ENCODE data around the gene MSH5. TPM values are rescaled to one million over a fixed set of nuclear protein-coding genes. Genes with fewer than 3 reads are reported as not detected.

Gene MSH5
- total and polyA plus RNA-seq, 5 donors = 1.8 to 3.2 (median 3.0) TPM

DNA sequence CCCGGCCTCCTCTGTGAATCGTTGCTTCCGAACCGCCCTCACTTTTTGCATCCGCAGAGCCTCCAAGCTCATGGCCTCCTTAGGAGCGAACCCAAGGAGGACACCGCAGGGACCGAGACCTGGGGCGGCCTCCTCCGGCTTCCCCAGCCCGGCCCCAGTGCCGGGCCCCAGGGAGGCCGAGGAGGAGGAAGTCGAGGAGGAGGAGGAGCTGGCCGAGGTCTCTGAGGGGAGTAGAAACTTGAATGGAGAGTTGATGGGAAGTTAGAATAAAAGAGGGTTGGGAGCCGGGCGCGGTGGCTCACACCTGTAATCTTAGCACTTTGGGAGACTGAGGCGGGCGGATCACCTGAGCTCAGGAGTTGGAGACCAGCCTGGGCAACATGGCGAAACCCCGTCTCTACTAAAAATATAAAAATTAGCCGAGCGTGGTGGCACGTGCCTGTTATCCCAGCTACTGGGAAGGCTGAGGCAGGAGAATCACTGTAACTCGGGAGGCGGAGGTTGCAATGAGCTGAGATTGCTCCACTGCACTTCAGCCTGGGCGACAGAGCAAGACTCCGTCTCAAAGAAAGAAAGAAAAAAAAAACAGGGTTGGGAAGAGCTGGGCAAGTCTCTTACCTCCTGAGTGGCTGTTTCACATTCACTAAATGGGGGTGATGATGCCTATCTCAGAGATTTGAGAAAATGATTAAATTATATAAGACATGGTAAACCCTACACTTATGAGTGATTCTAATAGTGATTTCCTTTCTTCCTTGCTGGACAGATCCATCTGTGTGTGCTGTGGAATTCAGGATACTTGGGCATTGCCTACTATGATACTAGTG is 805 bp downstream of the MSH5 start:
- H3K4me3 ChIP-seq (ENCODE audit: low read length) = peak overlapping the region; percentile 66
- peaks cover 3% of the 10 kb centered on the region for H3K4me1 ChIP-seq (ENCODE audit: control insufficient read depth, insufficient read depth, low read length)
- DNase-seq (peak in 2 of 3 donors; percentile 62 to 72), ATAC-seq (peak in 1 of 2 donors; percentile 1)
- H3K27me3 ChIP-seq (ENCODE audit: control insufficient read depth, insufficient read depth) = no peaks in the 10 kb centered on the region
- 15% methylated on average over 29 of the region's 29 CpGs for WGBS
- H3K27ac ChIP-seq (ENCODE audit: low read length) = peak overlapping the region; percentile 46
- H3K9me3 ChIP-seq (ENCODE audit: control insufficient read depth, low read length) = no peaks in the 10 kb centered on the region
- intact Hi-C loops (cut with DNase I) = loop anchor here in 1 of 4 donors (5.0 kb wide), 1 partner anchor 52 kb away; no protein-coding TSS in a partner anchor

DNA sequence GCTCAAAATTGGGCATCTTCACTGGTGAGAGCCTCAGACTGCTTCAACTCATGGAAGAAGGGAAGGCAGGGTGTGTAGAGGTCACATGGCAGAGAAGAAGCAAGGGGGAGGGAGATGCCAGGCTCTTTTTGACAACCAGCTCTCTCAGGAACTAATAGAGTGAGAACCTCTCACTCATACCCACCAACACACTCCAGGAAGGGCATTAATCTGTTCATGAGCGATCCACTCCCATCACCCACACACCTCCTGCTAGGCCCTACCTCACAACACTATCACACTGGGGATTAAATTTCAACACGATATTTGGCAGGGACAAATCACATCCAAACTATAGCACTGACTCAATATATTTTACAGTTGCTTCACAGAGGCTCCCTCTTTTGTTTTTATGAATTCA is 2.0 kb downstream of the MSH5 start:
- intact Hi-C loops (cut with DNase I) = loop anchor here in 1 of 4 donors (5.0 kb wide), 1 partner anchor 50 kb away; no protein-coding TSS in a partner anchor

DNA sequence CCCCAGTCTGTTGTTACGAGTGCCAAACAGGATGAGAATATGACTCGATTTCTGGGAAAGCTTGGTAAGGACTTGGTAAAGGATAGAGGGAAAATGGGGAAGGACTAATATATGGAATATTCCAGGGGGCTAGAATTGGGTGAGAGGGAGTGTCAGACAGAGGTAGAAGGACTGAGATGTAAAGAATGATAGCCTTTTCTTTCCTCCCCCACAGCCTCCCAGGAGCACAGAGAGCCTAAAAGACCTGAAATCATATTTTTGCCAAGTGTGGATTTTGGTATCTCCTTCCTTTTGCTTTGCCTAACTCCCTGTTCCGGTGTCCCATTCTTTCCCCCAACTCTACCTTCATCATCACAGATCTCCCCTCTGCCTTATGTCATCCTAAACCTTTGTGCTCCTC is 3.1 kb downstream of the MSH5 start:
- Histone ChIP-seq H3K9me3 (ENCODE audit: control insufficient read depth, low read length) (no peaks in the 10 kb centered on the region), H3K27ac (ENCODE audit: low read length) (no peak overlapping the region), H3K4me3 (ENCODE audit: low read length) (no peak overlapping the region), H3K27me3 (ENCODE audit: control insufficient read depth, insufficient read depth) (no peaks in the 10 kb centered on the region), H3K4me1 (ENCODE audit: control insufficient read depth, insufficient read depth, low read length) (no peaks in the 10 kb centered on the region)
- intact Hi-C loops (cut with DNase I) = loop anchor here in 1 of 4 donors (5.0 kb wide), 1 partner anchor 49 kb away; no protein-coding TSS in a partner anchor
- DNase-seq (no peak), ATAC-seq (no peak)
- 84% methylated on average over 3 of the region's 3 CpGs for WGBS

More for the DNA sequence above, 2.0 kb downstream of the MSH5 start:
- H3K27me3 ChIP-seq (ENCODE audit: control insufficient read depth, insufficient read depth) = no peaks in the 10 kb centered on the region
- no peak overlapping the region for H3K27ac ChIP-seq (ENCODE audit: low read length)
- peaks cover 1% of the 10 kb centered on the region for H3K4me1 ChIP-seq (ENCODE audit: control insufficient read depth, insufficient read depth, low read length)
- ATAC-seq = no peak
- no peak overlapping the region for H3K4me3 ChIP-seq (ENCODE audit: low read length)
- WGBS = 82% methylated on average over 2 of the region's 2 CpGs
- DNase-seq = no peak
- no peaks in the 10 kb centered on the region for H3K9me3 ChIP-seq (ENCODE audit: control insufficient read depth, low read length)

DNA sequence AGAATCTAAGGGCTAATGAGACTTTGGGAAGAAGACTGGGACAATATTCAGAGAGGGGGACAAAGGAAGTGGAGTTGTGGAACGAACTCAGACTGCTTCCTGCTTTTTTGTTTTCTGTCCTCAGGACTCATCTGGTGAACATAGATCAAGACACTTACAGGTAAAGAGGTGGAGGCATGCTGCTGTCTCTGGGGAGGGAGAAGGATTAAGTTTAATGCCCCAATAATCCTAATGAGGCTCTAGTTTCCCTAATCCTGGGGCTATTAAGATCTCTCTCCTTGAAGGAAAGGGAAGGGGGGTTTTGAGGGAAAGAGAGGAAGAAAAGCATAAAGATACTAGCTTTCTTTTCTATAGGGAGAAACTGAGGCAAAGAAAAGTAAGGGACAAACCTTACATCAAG is 4.6 kb downstream of the MSH5 start:
- 61% methylated on average over 1 of the region's 1 CpG for WGBS
- H3K27ac ChIP-seq (ENCODE audit: low read length) = no peak overlapping the region
- intact Hi-C loops (cut with DNase I) = loop anchor here in 1 of 4 donors (5.0 kb wide), 1 partner anchor 48 kb away; no protein-coding TSS in a partner anchor
- H3K27me3 ChIP-seq (ENCODE audit: control insufficient read depth, insufficient read depth) = no peaks in the 10 kb centered on the region
- no peak overlapping the region for H3K4me3 ChIP-seq (ENCODE audit: low read length)
- ATAC-seq = no peak
- no peak for DNase-seq
- no peaks in the 10 kb centered on the region for H3K9me3 ChIP-seq (ENCODE audit: control insufficient read depth, low read length)
- no peaks in the 10 kb centered on the region for H3K4me1 ChIP-seq (ENCODE audit: control insufficient read depth, insufficient read depth, low read length)

- Histone ChIP-seq H3K4me1 (ENCODE audit: control insufficient read depth, insufficient read depth, low read length) (no peaks in the 10 kb centered on the region), H3K27me3 (ENCODE audit: control insufficient read depth, insufficient read depth) (no peaks in the 10 kb centered on the region), H3K4me3 (ENCODE audit: low read length) (no peak overlapping the region), H3K9me3 (ENCODE audit: control insufficient read depth, low read length) (no peaks in the 10 kb centered on the region), H3K27ac (ENCODE audit: low read length) (no peak overlapping the region)
- intact Hi-C loops (cut with DNase I) = no loop called here
- DNase-seq (no peak), ATAC-seq (no peak)
- 90% methylated on average over 8 of the region's 8 CpGs for WGBS
Observed at GRCh38 chr6:31749301-31750036, 9.7 kb downstream of the MSH5 start.

DNA sequence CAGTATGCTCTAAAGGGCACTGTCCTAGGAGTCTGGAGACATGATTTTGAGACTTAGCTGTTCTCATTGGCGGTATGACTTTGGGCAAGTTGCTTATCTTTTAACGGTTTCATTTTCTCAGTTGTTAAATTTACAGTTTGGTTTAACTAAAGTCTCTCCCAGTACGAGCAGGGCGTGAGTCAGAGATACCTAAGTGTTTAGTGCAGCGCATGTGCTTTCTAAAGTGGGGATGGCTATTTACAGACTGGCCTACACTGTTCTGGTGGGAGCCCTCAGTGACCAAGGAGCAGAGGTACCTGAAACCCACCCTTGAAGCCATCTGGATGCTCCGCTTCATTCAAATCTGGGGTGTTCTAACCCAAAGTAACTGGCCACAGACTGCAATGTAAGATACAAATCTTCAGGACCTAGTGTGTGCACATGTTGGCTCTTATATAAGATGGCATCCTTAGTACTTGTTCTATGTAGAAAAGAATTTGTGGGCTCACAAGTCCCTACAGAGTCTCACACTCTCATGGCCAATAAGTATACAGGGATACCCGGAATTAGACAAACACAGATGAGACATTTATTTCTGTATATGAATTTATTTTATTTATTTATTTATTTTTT is 10.7 kb downstream of the MSH5 start:
- ATAC-seq (no peak), DNase-seq (no peak)
- H3K27ac ChIP-seq (ENCODE audit: low read length) = no peak overlapping the region
- no peak overlapping the region for H3K4me3 ChIP-seq (ENCODE audit: low read length)
- H3K27me3 ChIP-seq (ENCODE audit: control insufficient read depth, insufficient read depth) = no peaks in the 10 kb centered on the region
- H3K9me3 ChIP-seq (ENCODE audit: control insufficient read depth, low read length) = no peaks in the 10 kb centered on the region
- intact Hi-C loops (cut with DNase I) = no loop called here
- 84% methylated on average over 7 of the region's 7 CpGs for whole genome bisulfite sequencing
- no peaks in the 10 kb centered on the region for H3K4me1 ChIP-seq (ENCODE audit: control insufficient read depth, insufficient read depth, low read length)

DNA sequence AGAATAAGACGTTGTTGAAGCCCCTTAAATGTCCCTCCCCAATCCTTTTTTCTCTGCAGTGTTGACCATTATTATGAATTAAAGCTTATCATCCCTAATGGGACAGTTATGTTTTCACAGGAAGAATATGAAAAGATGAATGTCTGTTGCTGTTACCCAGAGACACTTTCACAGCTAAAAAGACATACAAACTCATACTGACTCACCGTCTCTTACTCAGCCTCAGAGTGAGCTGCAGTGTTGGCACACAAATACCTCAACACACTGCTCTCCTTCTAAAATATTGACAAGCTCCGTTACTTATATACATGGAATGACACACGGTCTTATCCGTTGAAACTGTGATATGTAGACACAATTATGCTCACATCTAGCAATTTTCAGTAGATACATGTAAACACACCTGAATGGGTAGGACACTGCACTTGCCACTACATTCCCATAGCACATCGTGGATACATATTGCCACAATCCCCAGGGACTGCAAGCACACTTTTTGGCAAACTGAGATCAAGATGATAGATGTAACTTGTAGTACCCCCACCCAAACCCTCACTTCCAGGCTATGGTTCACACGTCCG is 13.0 kb downstream of the MSH5 start:
- no peaks in the 10 kb centered on the region for H3K27me3 ChIP-seq (ENCODE audit: control insufficient read depth, insufficient read depth)
- H3K4me3 ChIP-seq (ENCODE audit: low read length) = no peak overlapping the region
- DNase-seq (no peak), ATAC-seq (no peak)
- 72% methylated on average over 8 of the region's 8 CpGs for WGBS
- no peaks in the 10 kb centered on the region for H3K4me1 ChIP-seq (ENCODE audit: control insufficient read depth, insufficient read depth, low read length)
- H3K27ac ChIP-seq (ENCODE audit: low read length) = no peak overlapping the region
- H3K9me3 ChIP-seq (ENCODE audit: control insufficient read depth, low read length) = no peaks in the 10 kb centered on the region
- intact Hi-C loops (cut with DNase I) = no loop called here

DNA sequence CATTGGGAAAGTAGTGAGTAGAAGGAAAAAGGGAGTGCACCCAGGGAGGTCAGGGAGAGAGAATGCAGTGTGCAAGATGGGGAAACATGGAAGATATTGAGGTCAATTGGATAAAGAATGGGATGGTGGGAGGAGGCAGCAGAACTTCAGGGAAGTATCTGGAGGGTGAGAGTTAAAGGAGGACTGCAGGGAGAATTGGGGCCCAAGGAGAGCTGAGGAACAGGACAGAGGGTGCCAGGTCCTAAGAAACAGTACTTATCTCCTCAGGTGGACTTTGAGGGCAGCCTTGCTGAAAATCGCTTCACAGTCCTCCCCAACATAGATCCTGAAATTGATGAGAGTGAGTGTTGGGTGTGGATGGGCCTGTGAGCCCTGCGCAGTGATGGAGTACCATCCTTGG is 18.5 kb downstream of the MSH5 start:
- no peak for ATAC-seq
- no peak overlapping the region for H3K4me3 ChIP-seq (ENCODE audit: low read length)
- H3K4me1 ChIP-seq (ENCODE audit: control insufficient read depth, insufficient read depth, low read length) = no peaks in the 10 kb centered on the region
- WGBS = 96% methylated on average over 2 of the region's 2 CpGs
- DNase-seq = no peak
- no peaks in the 10 kb centered on the region for H3K9me3 ChIP-seq (ENCODE audit: control insufficient read depth, low read length)
- no peak overlapping the region for H3K27ac ChIP-seq (ENCODE audit: low read length)
- H3K27me3 ChIP-seq (ENCODE audit: control insufficient read depth, insufficient read depth) = no peaks in the 10 kb centered on the region
- intact Hi-C loops (cut with DNase I) = no loop called here

DNA sequence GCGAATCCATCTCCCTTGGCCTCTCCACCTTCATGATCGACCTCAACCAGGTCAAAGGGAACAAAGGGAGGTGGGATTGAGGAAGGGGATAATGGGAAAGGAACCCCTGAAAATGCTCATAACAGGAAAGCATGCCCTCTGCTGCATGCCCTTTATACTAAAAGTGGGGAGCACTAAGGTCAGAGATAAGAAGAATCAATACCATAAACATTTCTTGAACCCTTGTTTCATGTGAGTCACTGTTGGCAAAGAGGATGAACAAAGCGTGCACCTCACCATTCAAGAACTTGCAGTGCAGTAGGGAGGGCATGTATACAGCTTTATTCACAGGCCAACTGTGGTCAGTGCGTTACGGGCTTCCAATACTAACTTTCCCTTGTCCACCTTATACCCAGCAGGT is 21.0 kb downstream of the MSH5 start:
- WGBS = 95% methylated on average over 5 of the region's 5 CpGs

GRCh38 chr6:31761343-31761742 is 21.5 kb downstream of the MSH5 start:
- DNase-seq (no peak), ATAC-seq (no peak)
- Histone ChIP-seq H3K27ac (ENCODE audit: low read length) (no peak overlapping the region), H3K4me1 (ENCODE audit: control insufficient read depth, insufficient read depth, low read length) (no peaks in the 10 kb centered on the region), H3K4me3 (ENCODE audit: low read length) (no peak overlapping the region), H3K27me3 (ENCODE audit: control insufficient read depth, insufficient read depth) (no peaks in the 10 kb centered on the region), H3K9me3 (ENCODE audit: control insufficient read depth, low read length) (no peaks in the 10 kb centered on the region)
- intact Hi-C loops (cut with DNase I) = no loop called here
- 96% methylated on average over 8 of the region's 8 CpGs for WGBS

More for the DNA sequence above, 21.0 kb downstream of the MSH5 start:
- DNase-seq = no peak
- no peaks in the 10 kb centered on the region for H3K4me1 ChIP-seq (ENCODE audit: control insufficient read depth, insufficient read depth, low read length)
- no peaks in the 10 kb centered on the region for H3K9me3 ChIP-seq (ENCODE audit: control insufficient read depth, low read length)
- H3K4me3 ChIP-seq (ENCODE audit: low read length) = no peak overlapping the region
- intact Hi-C loops (cut with DNase I) = no loop called here
- H3K27me3 ChIP-seq (ENCODE audit: control insufficient read depth, insufficient read depth) = no peaks in the 10 kb centered on the region
- ATAC-seq = no peak
- no peak overlapping the region for H3K27ac ChIP-seq (ENCODE audit: low read length)
